Kidney tubule cell (primary cell): ENCODE results near the gene ROCK1.
A peak's percentile ranks its signal among the peaks of the same experiment; 100 is the strongest.
"Not testable (repeated sequence)": the region's sequence is repeated elsewhere in the genome, so short reads cannot be mapped to it uniquely, and the experiment has no call there.

Experiments
- DNase-seq: peaks from one replicate; pipeline ENCODE4 v3.0.0-alpha.2; 2018; ENCODE audit warnings: low spot score

Gene ROCK1

GRCh38 chr18:21111346-21112139 lies at the start of gene ROCK1:
TSS of gene ROCK1 (minus strand) at chr18:21111813. CDS start at chr18:21110910, 903 bp downstream.
- peak; percentile 97 for DNase-seq

DNA sequence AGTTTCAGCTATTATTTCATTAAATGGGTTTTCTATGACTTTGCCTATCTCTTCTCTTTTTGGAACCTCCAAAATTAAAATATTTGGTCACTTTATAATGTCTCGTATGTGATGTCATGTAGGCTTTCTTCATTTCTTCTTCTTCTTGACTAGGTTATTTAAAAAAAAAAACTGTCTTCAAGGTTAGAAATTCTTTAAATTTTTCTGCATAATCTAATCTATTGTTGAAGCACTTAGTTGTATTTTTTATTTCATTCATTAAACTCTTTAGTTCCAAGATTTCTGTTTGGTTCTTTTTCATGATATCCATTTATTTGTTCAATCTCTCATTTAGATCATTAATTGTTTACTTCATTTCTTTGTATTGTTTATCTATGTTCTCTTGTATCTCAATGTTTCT lies 43.8 kb upstream of the ROCK1 start:
- DNase-seq = no peak

- DNase-seq = no peak
Measured at GRCh38 chr18:21146016-21146415, 34.4 kb upstream of the ROCK1 start.

DNA sequence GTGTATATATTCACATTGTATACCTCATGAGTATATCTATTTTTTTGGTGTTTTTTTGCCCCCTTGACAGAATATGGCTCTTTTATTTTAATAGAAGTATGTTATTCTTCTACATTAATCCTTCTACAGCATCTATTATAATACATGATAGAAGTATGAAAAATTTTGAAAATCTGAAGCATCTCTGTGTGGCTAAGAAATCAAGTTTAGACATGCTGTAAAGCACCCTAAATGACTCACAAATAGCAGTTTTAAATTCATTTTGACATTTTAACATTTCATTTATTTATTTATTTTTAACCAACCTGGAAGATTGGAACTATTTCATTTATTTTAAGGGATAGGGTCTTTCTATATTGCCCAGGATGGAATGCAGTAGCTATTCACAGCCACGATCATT lies 33.8 kb upstream of the ROCK1 start:
- DNase-seq = no peak

GRCh38 chr18:21141668-21142422 lies 30.2 kb upstream of the ROCK1 start:
- no peak for DNase-seq

GRCh38 chr18:21137719-21138488 lies 26.3 kb upstream of the ROCK1 start:
- not testable (repeated sequence) for DNase-seq

DNA sequence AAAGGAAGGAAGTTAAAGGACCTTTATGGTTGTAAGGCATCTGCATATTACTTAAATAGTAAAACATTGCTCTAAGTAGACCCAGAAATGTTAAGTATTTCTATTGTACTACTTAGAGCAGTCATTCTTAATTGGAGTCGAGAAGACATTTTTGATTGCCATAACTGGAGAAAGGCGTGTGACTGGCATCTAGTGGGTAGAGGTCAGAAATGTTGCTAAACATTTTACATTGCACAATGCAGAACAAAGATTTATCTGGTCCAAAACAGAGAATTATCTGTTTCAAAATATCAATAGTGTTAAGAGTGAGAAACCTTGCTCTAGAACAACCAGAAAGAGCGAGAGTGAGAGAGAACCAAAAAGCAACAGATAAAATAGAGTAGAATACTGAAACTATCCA lies 23.3 kb upstream of the ROCK1 start:
- DNase-seq = peak; percentile 11

DNA sequence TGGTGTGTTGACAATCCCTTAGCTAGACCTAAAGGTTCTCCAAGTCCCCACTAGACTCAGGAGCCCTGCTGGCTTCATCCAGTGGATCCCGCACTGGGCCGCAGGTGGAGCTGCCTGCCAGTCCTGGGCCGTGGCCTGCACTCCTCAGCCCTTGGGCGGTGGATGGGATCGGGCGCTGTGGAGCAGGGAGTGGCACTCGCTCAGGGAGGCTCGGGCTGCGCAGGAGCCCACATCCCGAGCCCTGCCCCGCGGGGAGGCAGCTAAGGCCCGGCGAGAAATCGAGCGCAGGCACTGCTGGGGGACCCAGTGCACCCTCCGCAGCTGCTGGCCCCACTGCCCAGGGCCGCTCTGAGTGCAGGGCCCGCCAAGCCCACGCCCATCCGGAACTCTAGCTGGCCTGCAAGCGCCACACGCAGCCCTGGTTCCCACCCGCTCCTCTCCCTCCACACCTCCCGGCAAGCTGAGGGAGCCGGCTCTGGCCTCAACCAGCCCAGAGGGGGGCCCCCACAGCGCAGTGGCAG lies 20.8 kb upstream of the ROCK1 start:
- no peak for DNase-seq

GRCh38 chr18:21131698-21132227 lies 20.1 kb upstream of the ROCK1 start:
- no peak for DNase-seq

DNA sequence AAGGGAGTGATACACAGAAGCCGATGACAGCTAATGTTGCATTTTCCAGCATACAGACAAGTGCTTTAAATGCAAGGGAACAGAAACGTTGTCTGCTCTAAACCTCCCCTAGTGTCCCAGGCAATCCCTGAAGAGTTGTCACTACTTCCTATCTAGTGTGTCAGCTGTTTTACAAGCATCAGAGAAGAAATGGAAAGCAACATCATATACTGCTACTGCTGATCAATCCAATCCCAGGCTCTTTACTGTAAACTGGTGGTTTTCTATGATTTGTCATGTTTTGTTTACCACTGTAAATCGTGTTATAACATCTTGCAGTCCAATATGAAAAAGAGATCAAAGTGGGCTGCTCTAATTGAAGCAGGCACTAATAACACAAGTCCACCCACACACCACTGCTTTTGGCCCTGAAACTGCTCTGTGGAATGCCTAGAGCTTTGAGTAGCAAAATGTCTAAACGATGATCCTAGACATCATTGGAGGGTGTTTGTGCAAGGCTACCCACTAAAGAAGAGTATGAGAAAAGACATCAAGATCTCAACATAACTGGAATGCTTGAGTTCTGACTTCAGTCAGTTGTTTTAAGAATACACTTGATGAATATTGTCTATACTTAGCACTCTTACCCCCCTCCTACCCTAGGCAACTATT lies 18.1 kb upstream of the ROCK1 start:
- no peak for DNase-seq

- DNase-seq = no peak
Measured at GRCh38 chr18:21123290-21123926, 11.8 kb upstream of the ROCK1 start.

- DNase-seq = no peak
Measured at GRCh38 chr18:21118806-21119205, 7.2 kb upstream of the ROCK1 start.

DNA sequence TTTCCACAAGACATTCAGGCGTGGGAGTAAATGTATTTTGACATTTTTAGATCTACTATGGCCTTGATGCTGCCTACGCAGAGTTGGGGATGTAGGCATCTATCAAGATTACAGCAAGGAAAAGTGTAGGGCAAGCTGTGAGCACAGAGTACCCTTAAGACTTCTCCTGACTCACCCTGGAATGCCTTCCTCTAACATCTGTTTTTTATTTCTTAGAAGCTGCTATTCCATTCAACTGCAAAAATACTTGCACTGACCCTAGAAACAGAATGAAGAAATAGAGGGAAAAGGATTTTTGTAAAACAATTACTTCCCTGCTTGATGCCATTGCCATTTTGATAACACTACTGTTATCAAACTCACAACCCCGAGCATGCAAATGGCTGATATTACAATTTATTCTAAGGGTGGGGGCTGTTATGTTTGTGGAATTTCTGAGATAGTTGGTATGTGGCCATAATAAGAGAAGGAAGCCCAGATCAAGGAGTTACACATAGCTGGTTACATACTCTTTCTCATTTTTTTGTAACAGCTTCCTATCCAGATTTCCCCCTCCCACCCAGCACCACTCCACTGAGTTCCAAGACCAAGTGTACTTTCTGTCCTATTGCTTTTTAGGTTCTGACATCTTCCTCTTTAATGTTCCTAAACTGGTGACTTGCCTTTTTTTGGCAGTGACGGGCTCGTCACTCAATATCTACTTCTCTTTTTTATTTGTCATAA lies 6.0 kb upstream of the ROCK1 start:
- no peak for DNase-seq

GRCh38 chr18:21115519-21116411 lies 4.2 kb upstream of the ROCK1 start:
- DNase-seq = no peak

GRCh38 chr18:21112543-21113105 lies 1.0 kb upstream of the ROCK1 start:
- no peak for DNase-seq

- no peak for DNase-seq
Measured at GRCh38 chr18:21112140-21112473, 494 bp upstream of the ROCK1 start.

DNA sequence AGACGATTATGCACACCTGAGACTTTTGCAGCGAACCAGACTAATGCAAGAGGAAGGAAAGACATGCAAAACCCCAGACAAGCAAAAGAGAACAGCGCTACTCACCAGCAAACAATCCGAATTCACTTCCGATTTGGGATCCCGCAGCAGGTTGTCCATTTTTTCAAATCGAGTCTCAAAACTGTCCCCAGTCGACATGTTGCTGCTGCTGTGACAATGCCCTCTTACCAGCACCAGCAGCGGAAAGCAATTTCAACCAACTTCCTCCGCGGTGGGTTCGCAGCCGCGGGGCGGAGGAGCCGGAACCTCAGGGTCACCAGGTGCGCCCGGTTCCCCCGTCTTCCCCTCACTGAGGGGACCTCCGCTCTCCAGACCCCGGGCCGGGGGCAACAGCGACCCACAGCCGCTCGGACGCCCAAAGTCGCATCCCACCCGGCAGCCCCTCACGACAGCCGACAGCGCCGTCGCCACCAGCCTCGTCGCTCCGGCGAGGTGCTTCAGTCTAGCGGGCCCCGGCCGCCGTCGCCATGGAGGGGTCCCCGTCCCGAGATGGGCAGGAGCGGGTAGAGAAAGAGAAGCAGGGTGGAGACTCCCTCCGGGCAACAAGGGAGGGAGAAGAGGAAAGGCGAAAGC lies 784 bp downstream of the ROCK1 start:
- peak; percentile 50 for DNase-seq

DNA sequence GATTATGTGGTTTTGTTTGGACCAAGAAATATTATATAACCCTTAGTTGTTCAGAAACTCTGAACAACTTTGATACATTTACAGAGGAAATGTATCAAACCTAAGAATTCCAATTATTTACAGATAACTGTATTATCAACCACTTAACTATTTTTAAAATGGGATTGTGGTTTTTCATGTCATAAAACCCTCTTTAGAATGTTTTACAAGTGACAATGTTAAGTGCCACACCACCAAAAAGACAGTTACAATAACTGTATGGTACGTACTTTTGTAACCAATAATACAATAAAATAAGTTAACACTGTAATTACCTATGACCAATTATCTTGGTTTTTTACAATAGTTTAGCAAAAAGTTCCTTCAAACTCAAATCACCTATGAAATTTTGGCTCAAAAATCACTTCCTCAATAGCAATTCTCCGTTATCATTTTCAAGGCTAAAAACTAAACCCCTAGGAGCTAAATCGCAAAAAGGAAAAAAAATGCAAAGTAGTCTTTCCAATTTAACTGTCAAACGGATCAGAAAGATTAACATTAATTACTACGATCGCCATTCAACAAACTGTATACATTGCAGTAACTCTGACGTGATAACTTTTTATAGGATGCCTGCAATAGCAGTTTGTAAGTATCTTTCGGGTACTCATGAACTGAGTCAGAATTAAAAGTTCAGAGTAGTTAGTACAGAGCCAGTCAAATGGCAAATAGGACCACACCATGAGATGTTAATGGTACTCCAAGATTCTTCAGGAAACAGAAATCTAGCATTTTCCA lies 1.5 kb downstream of the ROCK1 start:
- DNase-seq = no peak
